Smooth muscle cell (in vitro differentiated cells): ENCODE measurements around the gene TRIM23. TPM values are rescaled to one million over a fixed set of nuclear protein-coding genes. Genes with fewer than 3 reads are reported as not detected.
A peak's percentile ranks its signal among the peaks of the same experiment; 100 is the strongest.

Experiments
- DNase-seq: peaks from one replicate; lab custom pipeline; 2025; ENCODE audit not compliant: unreplicated experiment; lab: John Stamatoyannopoulos, UW
- H2AFZ ChIP-seq: fragments of 200-600 bp; sonication (generic); 2 replicates; pipeline ENCODE4 v1.6.0; 2016; ENCODE audit warnings: antibody characterized with exemption, low read depth, mild to moderate bottlenecking
- H3F3A ChIP-seq: fragments of 200-600 bp; sonication (generic); 2 replicates; pipeline ENCODE4 v1.6.0; 2017; ENCODE audit warnings: antibody characterized with exemption, low read depth
- H3K27ac ChIP-seq: fragments of 200-600 bp; sonication (generic); 2 replicates; pipeline ENCODE4 v1.5.1; 2016; ENCODE audit warnings: low read depth, mild to moderate bottlenecking
- H3K27me3 ChIP-seq: fragments of 200-600 bp; sonication (generic); 2 replicates; pipeline ENCODE4 v1.6.1; 2016; ENCODE audit warnings: low read depth, mild to moderate bottlenecking
- H3K36me3 ChIP-seq: fragments of 200-600 bp; sonication (generic); 2 replicates; pipeline ENCODE4 v1.5.1; 2016; ENCODE audit warnings: low read depth
- H3K4me1 ChIP-seq: fragments of 200-600 bp; sonication (generic); 2 replicates; pipeline ENCODE4 v1.5.1; 2016; ENCODE audit warnings: low read depth
- H3K4me2 ChIP-seq: fragments of 200-600 bp; sonication (generic); 2 replicates; pipeline ENCODE4 v1.6.0; 2016; ENCODE audit warnings: mild to moderate bottlenecking
- H3K4me3 ChIP-seq: fragments of 200-600 bp; sonication (generic); 2 replicates; pipeline ENCODE4 v1.5.1; 2016; ENCODE audit warnings: mild to moderate bottlenecking
- H3K79me2 ChIP-seq: fragments of 200-600 bp; sonication (generic); 2 replicates; pipeline ENCODE4 v1.6.0; 2016; ENCODE audit warnings: low read depth, mild to moderate bottlenecking
- H3K9ac ChIP-seq: fragments of 200-600 bp; sonication (generic); 2 replicates; pipeline ENCODE4 v1.6.0; 2016; ENCODE audit warnings: low read depth
- H3K9me3 ChIP-seq: fragments of 200-600 bp; sonication (generic); replicated peaks from 2 replicates; pipeline ENCODE4 v1.5.1; 2016; ENCODE audit warnings: low read depth
- H4K20me1 ChIP-seq: fragments of 200-600 bp; sonication (generic); 2 replicates; pipeline ENCODE4 v1.6.0; 2016; ENCODE audit warnings: low read depth
- WGBS: methylation state at CpG from one replicate; pipeline ENCODE4 v1.1.7; 2016; ENCODE audit warnings: low lambda C conversion rate; 5-methylcytosine and 5-hydroxymethylcytosine counted together
- polyA plus RNA-seq: library from polyadenylated mRNA; unstranded; fragments of >200 nt; fragmentation: Nextera tagmentation; extraction: Ambion mirVana; gene quantifications from 2 replicates; pipeline ENCODE4 v1.2.1, GENCODE V29; 2016
- total RNA-seq: library from RNA; depleted of rRNA; stranded (reverse); fragments of >200 nt; gene quantifications from 2 replicates; pipeline ENCODE4 v1.2.3, GENCODE V29; 2014
- TF ChIP-seq, protein P1 (sequence below): fragments of 200-600 bp; sonication (generic); IDR thresholded peaks from 2 replicates; pipeline ENCODE4 v1.5.1; 2017; ENCODE audit warnings: borderline replicate concordance, mild to moderate bottlenecking, antibody characterized with exemption; ENCODE audit not compliant: insufficient read depth, poor library complexity, severe bottlenecking

Gene TRIM23
- total and polyA plus RNA-seq, 2 experiments from 2014 or later, result 9.8 to 25.1 TPM

GRCh38 chr5:65663804-65664521 lies 39.8 kb upstream of the TRIM23 start:
- Histone ChIP-seq H3K9me3 (no peaks in the 10 kb centered on the region), H3K27me3 (no peaks in the 10 kb centered on the region), H3K4me3 (no peak overlapping the region), H3K79me2 (no peaks in the 10 kb centered on the region), H3K4me1 (no peaks in the 10 kb centered on the region), H3K9ac (no peak overlapping the region), H4K20me1 (no peaks in the 10 kb centered on the region), H3K4me2 (no peak overlapping the region), H3F3A (peaks cover 3% of the 10 kb centered on the region), H3K36me3 (peaks cover 4% of the 10 kb centered on the region), H2AFZ (no peak overlapping the region), H3K27ac (no peak overlapping the region)
- TF ChIP-seq, protein P1, sequence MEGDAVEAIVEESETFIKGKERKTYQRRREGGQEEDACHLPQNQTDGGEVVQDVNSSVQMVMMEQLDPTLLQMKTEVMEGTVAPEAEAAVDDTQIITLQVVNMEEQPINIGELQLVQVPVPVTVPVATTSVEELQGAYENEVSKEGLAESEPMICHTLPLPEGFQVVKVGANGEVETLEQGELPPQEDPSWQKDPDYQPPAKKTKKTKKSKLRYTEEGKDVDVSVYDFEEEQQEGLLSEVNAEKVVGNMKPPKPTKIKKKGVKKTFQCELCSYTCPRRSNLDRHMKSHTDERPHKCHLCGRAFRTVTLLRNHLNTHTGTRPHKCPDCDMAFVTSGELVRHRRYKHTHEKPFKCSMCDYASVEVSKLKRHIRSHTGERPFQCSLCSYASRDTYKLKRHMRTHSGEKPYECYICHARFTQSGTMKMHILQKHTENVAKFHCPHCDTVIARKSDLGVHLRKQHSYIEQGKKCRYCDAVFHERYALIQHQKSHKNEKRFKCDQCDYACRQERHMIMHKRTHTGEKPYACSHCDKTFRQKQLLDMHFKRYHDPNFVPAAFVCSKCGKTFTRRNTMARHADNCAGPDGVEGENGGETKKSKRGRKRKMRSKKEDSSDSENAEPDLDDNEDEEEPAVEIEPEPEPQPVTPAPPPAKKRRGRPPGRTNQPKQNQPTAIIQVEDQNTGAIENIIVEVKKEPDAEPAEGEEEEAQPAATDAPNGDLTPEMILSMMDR, result peak; percentile 43
- WGBS, result 86% methylated on average over 1 of the region's 1 CpG
- no peak for DNase-seq

GRCh38 chr5:65654713-65655112 lies 30.6 kb upstream of the TRIM23 start:
- Histone ChIP-seq H4K20me1 (no peaks in the 10 kb centered on the region), H3K9me3 (no peaks in the 10 kb centered on the region), H3K4me1 (no peaks in the 10 kb centered on the region), H3K9ac (no peak overlapping the region), H3K4me3 (no peak overlapping the region), H2AFZ (no peak overlapping the region), H3K27me3 (no peaks in the 10 kb centered on the region), H3K4me2 (no peak overlapping the region), H3F3A (no peaks in the 10 kb centered on the region), H3K79me2 (no peaks in the 10 kb centered on the region), H3K27ac (no peak overlapping the region), H3K36me3 (peaks cover 3% of the 10 kb centered on the region)
- DNase-seq, result no peak
- WGBS, result 93% methylated on average over 2 of the region's 2 CpGs
- TF ChIP-seq, protein P1, result no peak

DNA sequence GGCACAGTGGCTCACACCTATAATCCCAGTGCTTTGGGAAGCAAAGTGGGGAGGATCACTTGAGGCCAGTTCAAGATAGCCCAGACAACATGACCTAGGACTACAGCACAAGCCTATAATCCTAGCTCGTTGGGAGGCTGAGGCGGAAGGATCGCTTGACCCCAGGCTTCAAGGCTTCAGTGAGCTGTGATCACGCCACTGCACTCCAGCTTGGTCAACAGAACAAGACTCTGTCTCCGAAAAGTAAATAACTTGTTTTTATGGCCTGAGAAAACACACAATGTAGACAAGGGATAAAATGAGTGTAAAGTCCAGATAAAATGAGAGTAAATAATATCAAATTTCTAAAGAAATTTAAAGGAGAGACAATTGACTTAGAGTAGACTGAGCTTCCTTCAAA lies 27.0 kb upstream of the TRIM23 start:
- no peak for DNase-seq
- H3F3A ChIP-seq, result no peaks in the 10 kb centered on the region
- no peaks in the 10 kb centered on the region for H3K9me3 ChIP-seq
- H3K36me3 ChIP-seq, result no peaks in the 10 kb centered on the region
- H3K4me3 ChIP-seq, result no peak overlapping the region
- TF ChIP-seq, protein P1, result no peak
- no peak overlapping the region for H2AFZ ChIP-seq
- no peak overlapping the region for H3K9ac ChIP-seq
- H3K4me1 ChIP-seq, result peaks cover 5% of the 10 kb centered on the region
- H3K27ac ChIP-seq, result no peak overlapping the region
- H3K4me2 ChIP-seq, result no peak overlapping the region
- H3K27me3 ChIP-seq, result no peaks in the 10 kb centered on the region
- H3K79me2 ChIP-seq, result no peaks in the 10 kb centered on the region
- 70% methylated on average over 5 of the region's 5 CpGs for WGBS
- H4K20me1 ChIP-seq, result no peaks in the 10 kb centered on the region

GRCh38 chr5:65647941-65648340 lies 23.8 kb upstream of the TRIM23 start:
- Histone ChIP-seq H3K27ac (no peak overlapping the region), H3K4me3 (no peak overlapping the region), H3K9me3 (no peaks in the 10 kb centered on the region), H3K4me2 (no peak overlapping the region), H3K79me2 (no peaks in the 10 kb centered on the region), H3K9ac (no peak overlapping the region), H3K4me1 (peaks cover 5% of the 10 kb centered on the region), H3K27me3 (no peaks in the 10 kb centered on the region), H3F3A (no peaks in the 10 kb centered on the region), H3K36me3 (no peaks in the 10 kb centered on the region), H4K20me1 (no peaks in the 10 kb centered on the region), H2AFZ (no peak overlapping the region)
- DNase-seq, result no peak
- TF ChIP-seq, protein P1, result no peak
